Thoracic aorta (tissue), 2 donors: ENCODE data around the gene MUC15. TPM values are rescaled to one million over a fixed set of nuclear protein-coding genes. Genes with fewer than 3 reads are reported as not detected.
"Not testable (repeated sequence)": the region's sequence is repeated elsewhere in the genome, so short reads cannot be mapped to it uniquely, and the experiment has no call there.

Experiments
- ATAC-seq: fragments of 150-250 bp; one replicate; pipeline ENCODE4 v1.8.0; 2017; ENCODE audit warnings: low read depth; ENCODE audit not compliant: insufficient number of reproducible peaks, low FRiP score
- DNase-seq: peaks from one replicate; pipeline ENCODE4 v3.0.0-alpha.2; 2020; ENCODE audit warnings: low spot score
- H3K27ac ChIP-seq, 2 donors: fragments of 200-600 bp; sonication (generic); 1 replicate in 1 of 2; 2 replicates in 1 of 2; pipeline ENCODE4 v1.5.1; 2016; ENCODE audit warnings: mild to moderate bottlenecking in 2 of 2, moderate library complexity in 2 of 2
- H3K27me3 ChIP-seq: fragments of 200-600 bp; sonication (generic); replicated peaks from 2 replicates; pipeline ENCODE4 v1.6.0; 2016; ENCODE audit warnings: mild to moderate bottlenecking; ENCODE audit not compliant: insufficient read depth
- H3K36me3 ChIP-seq: fragments of 200-600 bp; sonication (generic); one replicate; pipeline ENCODE4 v1.5.1; 2016
- H3K4me1 ChIP-seq, 2 donors: fragments of 200-600 bp; sonication (generic); 1 replicate in 1 of 2; 2 replicates in 1 of 2; pipeline versions ENCODE4 v1.5.1 to v1.6.0; 2016; ENCODE audit warnings: low read depth in 2 of 2, mild to moderate bottlenecking in 1 of 2; ENCODE audit not compliant: control insufficient read depth in 1 of 2
- H3K4me3 ChIP-seq: fragments of 200-600 bp; sonication (generic); 2 replicates; pipeline ENCODE4 v1.5.1; 2016; ENCODE audit warnings: mild to moderate bottlenecking
- H3K9me3 ChIP-seq: fragments of 200-600 bp; sonication (generic); 2 replicates; pipeline ENCODE4 v1.5.1; 2016
- total RNA-seq, 2 donors: library from RNA; depleted of rRNA; stranded (reverse); fragments of >200 nt; gene quantifications; one replicate each; pipeline versions ENCODE4 v1.1.0 to v1.2.3, GENCODE V29; 2016
- TF ChIP-seq, protein P1 (sequence below): fragments of 200-600 bp; sonication (generic); IDR thresholded peaks from one replicate; pipeline ENCODE4 v1.5.1; 2019; ENCODE audit warnings: antibody characterized with exemption

The MUC15 gene
- total RNA-seq, 2 donors from 2014 or later, result 0.54 TPM; not detected in 1

DNA sequence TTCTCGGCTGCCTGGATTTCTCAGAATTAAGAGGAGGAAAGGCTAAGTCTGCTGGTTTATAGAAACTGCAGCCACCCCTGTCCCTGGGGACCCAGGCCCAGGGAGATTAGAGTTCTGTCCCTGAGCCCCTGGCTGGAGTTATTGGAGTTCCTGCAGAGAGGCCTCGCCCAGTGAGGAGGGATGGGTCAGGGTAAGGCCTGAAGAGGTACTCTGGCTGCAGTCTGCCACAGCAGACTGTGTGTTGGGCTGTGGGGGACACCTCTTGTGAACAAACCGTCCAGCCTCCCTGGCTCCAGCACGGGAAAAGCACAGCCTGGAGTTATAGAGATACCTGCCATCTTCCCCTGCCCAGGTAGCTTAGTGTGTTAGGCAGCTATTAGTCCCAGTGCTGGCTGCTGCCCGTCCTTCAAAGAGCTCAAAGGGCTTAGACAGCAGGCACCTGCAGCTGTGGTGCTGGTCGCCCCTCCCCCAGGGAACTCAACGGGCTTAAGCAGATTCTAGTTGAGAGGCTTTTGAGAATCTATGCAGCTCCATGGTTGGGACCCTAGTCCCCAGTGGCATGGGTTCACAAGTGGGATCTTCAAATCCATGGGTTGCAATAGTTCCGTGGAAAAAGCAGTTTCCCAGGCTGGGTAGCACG, 36.6 kb upstream of the MUC15 start:
- H3K27ac ChIP-seq, result no peak overlapping the region
- no peak overlapping the region for H3K4me3 ChIP-seq
- TF ChIP-seq, protein P1, sequence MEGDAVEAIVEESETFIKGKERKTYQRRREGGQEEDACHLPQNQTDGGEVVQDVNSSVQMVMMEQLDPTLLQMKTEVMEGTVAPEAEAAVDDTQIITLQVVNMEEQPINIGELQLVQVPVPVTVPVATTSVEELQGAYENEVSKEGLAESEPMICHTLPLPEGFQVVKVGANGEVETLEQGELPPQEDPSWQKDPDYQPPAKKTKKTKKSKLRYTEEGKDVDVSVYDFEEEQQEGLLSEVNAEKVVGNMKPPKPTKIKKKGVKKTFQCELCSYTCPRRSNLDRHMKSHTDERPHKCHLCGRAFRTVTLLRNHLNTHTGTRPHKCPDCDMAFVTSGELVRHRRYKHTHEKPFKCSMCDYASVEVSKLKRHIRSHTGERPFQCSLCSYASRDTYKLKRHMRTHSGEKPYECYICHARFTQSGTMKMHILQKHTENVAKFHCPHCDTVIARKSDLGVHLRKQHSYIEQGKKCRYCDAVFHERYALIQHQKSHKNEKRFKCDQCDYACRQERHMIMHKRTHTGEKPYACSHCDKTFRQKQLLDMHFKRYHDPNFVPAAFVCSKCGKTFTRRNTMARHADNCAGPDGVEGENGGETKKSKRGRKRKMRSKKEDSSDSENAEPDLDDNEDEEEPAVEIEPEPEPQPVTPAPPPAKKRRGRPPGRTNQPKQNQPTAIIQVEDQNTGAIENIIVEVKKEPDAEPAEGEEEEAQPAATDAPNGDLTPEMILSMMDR, result no peak
- DNase-seq (no peak), ATAC-seq (no peak)
- no peaks in the 10 kb centered on the region for H3K4me1 ChIP-seq
- H3K27me3 ChIP-seq, result no peaks in the 10 kb centered on the region
- H3K36me3 ChIP-seq, result no peaks in the 10 kb centered on the region
- H3K9me3 ChIP-seq, result peaks cover 2% of the 10 kb centered on the region

DNA sequence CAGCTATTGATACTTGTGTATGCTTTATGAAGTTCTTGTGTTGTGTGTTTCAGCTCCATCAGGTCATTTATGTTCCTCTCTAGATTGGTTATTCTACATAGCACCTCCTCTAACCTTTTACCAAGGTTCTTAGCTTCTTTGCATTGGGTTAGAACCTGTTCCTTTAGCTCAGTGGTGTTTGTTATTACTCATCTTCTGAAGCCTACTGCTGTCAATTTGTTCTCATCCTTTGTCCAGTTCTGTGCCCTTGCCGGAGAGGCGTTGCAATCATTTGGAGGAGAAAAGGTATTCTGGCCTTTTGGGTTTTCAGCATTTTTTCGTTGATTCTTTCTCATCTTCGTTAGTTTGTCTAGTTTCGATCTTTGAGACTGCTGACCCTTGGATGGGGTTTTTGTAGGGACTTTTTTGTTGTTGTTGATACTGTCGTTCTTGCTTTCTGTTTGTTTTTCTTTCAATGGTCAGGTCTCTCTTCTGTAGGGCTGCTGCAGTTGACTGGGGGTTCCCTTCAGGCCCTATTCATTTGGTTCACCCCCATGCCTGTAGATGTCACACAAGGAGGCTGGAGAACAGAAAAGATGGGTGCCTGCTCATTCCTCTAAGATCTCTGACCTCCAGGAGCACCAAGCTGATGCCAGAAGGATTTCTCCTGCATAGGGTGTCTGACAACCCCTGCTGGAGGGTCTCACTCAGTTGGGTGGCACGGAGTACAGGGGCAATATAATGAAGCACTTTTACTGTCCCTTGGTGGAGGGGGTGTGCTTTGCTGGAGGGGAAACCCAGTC, 35.9 kb upstream of the MUC15 start:
- Histone ChIP-seq H3K27ac (no peak overlapping the region), H3K27me3 (no peaks in the 10 kb centered on the region), H3K4me1 (no peaks in the 10 kb centered on the region), H3K36me3 (no peaks in the 10 kb centered on the region), H3K9me3 (no peaks in the 10 kb centered on the region), H3K4me3 (no peak overlapping the region)
- ATAC-seq (no peak), DNase-seq (no peak)
- TF ChIP-seq, protein P1, result no peak

DNA sequence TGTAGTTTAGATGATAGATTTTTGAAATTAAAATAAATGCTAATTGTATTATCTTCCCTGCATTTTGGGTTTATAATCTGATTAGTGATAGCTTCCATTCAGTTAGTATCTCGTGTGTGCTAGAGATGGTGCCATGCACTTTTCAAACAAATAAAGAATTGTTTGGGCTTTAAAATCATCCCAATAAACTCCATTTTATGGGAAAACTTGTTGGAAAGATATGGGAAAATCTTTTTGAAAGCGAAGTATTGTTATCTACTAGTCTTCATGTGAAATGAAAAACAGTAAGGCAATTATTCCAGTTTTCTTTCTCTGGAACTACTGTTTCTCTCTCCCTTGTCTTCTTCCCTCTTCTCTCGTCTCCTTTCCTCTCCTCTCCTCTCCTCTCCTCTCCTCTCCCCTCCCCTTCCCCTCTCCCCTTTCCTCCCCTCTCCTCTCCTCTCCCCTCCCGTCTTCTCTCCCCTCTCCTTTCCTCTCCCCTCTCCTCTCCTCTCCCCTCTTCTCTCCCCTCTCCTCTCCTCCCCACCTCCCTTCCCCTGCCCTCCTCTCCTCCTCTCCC, 27.9 kb upstream of the MUC15 start:
- Histone ChIP-seq H3K4me1 (no peaks in the 10 kb centered on the region), H3K4me3 (no peak overlapping the region), H3K9me3 (no peaks in the 10 kb centered on the region), H3K36me3 (no peaks in the 10 kb centered on the region), H3K27me3 (no peaks in the 10 kb centered on the region), H3K27ac (no peak overlapping the region)
- no peak for DNase-seq
- TF ChIP-seq, protein P1, result no peak
- no peak for ATAC-seq

DNA sequence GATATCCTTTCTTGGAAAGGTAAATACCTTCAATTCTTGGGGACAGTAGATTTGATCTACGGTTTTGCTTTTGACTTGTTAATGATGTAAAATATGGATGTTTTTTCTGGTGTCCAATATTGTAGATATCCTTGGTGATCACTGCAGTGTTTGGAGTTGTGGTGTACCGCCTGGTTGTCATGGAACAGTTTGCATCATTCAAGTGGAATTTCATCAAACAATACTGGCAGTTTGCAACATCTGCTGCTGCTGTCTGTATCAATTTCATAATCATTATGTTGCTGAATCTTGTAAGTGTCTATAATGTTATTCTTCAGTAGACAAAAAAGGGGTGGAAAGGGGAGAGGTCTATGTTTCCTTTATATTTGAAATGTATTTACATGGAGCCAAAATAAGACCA, 27.4 kb upstream of the MUC15 start:
- no peak for ATAC-seq

DNA sequence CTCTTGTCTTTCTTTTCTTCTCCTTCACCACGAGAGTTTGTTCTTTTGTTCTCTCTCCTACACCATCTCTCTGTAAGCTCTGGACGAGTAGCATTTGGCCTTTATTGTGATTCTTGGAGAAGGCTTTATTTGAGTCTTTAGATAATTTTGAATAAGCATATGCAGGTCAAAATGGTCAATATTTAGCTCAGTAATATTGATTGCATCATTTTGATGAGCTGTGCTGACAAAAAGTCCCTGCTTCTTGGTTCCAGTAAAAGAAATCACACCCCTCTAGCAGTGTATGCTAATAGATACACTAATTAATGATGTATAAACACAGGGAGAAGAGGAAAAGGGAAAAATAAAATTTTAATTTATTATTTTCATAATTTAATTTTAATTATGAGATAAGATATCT, 25.8 kb upstream of the MUC15 start:
- DNase-seq (no peak), ATAC-seq (no peak)
- H3K27ac ChIP-seq, result no peak overlapping the region
- H3K27me3 ChIP-seq, result no peaks in the 10 kb centered on the region
- H3K4me3 ChIP-seq, result no peak overlapping the region
- TF ChIP-seq, protein P1, result no peak
- H3K36me3 ChIP-seq, result no peaks in the 10 kb centered on the region
- no peaks in the 10 kb centered on the region for H3K9me3 ChIP-seq
- H3K4me1 ChIP-seq, result no peaks in the 10 kb centered on the region

More for the DNA sequence above, 27.4 kb upstream of the MUC15 start:
- TF ChIP-seq, protein P1, result no peak
- Histone ChIP-seq H3K27me3 (no peaks in the 10 kb centered on the region), H3K4me3 (no peak overlapping the region), H3K9me3 (no peaks in the 10 kb centered on the region), H3K4me1 (no peaks in the 10 kb centered on the region), H3K27ac (no peak overlapping the region), H3K36me3 (no peaks in the 10 kb centered on the region)
- DNase-seq, result no peak

DNA sequence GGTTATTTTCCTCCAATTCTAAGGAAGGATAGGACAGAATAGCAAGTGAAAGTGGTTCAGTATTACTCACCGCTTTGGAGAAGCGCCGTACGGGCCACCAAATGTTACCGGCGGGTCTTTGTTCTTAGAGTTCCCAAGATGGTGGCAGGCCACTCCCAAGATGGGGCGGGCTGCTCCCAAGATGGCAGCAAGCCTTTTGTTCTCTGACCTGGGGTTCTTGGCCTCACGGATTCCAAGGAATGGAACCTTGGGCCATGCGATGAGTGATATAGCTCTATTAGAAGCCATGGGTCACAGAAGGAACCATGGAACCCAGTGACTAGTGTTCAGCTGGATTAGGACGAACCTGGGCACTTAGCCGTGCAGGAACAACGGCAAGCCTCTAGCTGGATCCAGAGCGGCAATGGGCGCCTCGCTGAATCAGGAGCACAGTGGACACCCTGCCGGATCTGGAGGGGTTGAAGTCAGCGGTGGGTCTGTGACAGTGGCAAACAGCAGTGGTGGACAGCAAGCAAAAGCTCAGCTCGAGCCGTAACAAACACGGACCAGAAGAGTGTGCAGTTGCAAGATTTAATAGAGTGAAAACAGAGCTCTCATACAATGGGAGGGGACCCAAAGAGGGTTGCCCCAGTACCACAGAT, 25.1 kb upstream of the MUC15 start:
- ATAC-seq, H3K27ac ChIP-seq: not testable (repeated sequence)

DNA sequence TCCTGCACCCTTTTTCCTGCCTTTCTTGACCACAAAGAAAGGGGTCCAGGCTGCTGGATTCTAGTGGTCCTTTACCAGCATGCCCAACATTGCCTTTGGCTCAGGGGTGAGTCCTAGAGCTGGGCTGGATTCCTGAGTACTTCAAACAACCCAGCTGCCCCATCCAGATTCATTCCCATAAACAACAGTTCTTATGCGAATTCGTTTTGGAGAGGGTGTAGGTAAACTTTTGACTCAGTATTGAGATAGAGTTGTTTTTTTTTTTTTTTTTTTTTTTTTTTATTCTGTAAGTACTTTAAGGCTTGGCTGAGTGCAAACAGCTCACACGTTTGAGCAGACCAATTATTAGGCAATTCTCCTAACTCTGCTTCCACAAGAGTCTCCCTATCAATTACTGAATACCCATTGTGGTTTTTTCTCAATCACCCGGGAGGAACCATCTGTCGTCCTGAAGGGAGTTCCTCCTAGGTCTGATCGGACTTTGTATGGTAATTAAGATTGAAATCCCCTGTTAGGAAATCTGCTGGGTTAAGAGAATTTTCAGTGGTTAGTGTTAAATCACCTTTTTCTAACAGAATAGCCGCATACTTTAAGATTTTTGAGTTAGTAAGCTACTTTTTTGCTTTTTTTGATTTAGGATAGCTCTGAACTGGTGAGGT, 23.3 kb upstream of the MUC15 start:
- not testable (repeated sequence) for H3K27ac ChIP-seq, H3K4me1 ChIP-seq, DNase-seq, H3K4me3 ChIP-seq, H3K36me3 ChIP-seq, ATAC-seq, H3K9me3 ChIP-seq, H3K27me3 ChIP-seq

More for the DNA sequence above, 25.1 kb upstream of the MUC15 start:
- not testable (repeated sequence) for H3K27me3 ChIP-seq, H3K4me1 ChIP-seq, DNase-seq, H3K4me3 ChIP-seq, H3K36me3 ChIP-seq, H3K9me3 ChIP-seq
